HCT116 (cell line): ENCODE measurements around the gene FOXD1.

Source experiments
- ATF3 ChIP-seq: IDR thresholded peaks from 2 replicates; pipeline ENCODE4 v1.6.1; 2012
- CTCF ChIP-seq, 3 experiments: fragments of 200-600 bp in 1 of 3; sonication (generic) in 1 of 3; IDR thresholded peaks in 2 of 3; conservative IDR thresholded peaks in 1 of 3; 2 replicates each; pipeline ENCODE4 v1.5.1; 2012 to 2017; ENCODE audit warnings: low read depth in 2 of 3, low read length in 2 of 3, antibody characterized with exemption in 1 of 3, borderline replicate concordance in 1 of 3, control low read depth in 1 of 3, mild to moderate bottlenecking in 1 of 3, mixed read lengths in 1 of 3, mixed run types in 1 of 3, moderate library complexity in 1 of 3; ENCODE audit not compliant: insufficient read depth in 1 of 3
- EZH2 ChIP-seq: fragments of 200-600 bp; sonication (generic); IDR thresholded peaks from 2 replicates; pipeline ENCODE4 v1.6.1; 2017; ENCODE audit warnings: antibody characterized with exemption, mixed run types
- EZH2phosphoT487 ChIP-seq: fragments of 200-600 bp; IDR thresholded peaks from 2 replicates; pipeline ENCODE4 v1.6.1; 2018; ENCODE audit warnings: antibody characterized with exemption, borderline replicate concordance
- POLR2A ChIP-seq: IDR thresholded peaks from 2 replicates; pipeline ENCODE4 v1.7.0; 2011; ENCODE audit warnings: borderline replicate concordance; ENCODE audit not compliant: insufficient read depth, insufficient read length; ENCODE audit errors: extremely low read depth
- POLR2AphosphoS5 ChIP-seq: IDR thresholded peaks from 2 replicates; pipeline ENCODE4 v1.6.1; 2011; ENCODE audit warnings: mild to moderate bottlenecking, low read depth, low read length, moderate library complexity
- REST ChIP-seq: IDR thresholded peaks from 2 replicates; pipeline ENCODE4 v1.6.1; 2012; ENCODE audit warnings: low read depth
- ZBTB33 ChIP-seq: IDR thresholded peaks from 2 replicates; pipeline ENCODE4 v1.6.1; 2011; ENCODE audit warnings: mild to moderate bottlenecking, low read length, moderate library complexity; ENCODE audit not compliant: insufficient replicate concordance; ENCODE audit errors: extremely low read depth
- ZFX ChIP-seq: fragments of 450-650 bp; IDR thresholded peaks from 2 replicates; pipeline ENCODE4 v1.6.1; 2017
- ZNF274 ChIP-seq: fragments of 200-500 bp; sonication (Bioruptor generic); IDR thresholded peaks from 2 replicates; pipeline ENCODE4 v1.6.1; 2014; ENCODE audit warnings: mild to moderate bottlenecking, low read depth, low read length, inconsistent platforms

- TF ChIP-seq CTCF (IDR thresholded peaks at IDR 0.05 in 2 of 3, conservative IDR thresholded peaks at IDR 0.05 in 1 of 3; ENCODE audit: borderline replicate concordance in 1 of 3, insufficient read depth in 1 of 3, low read depth in 2 of 3, low read length in 2 of 3) (no peak), EZH2 (no peak), POLR2A (no peak), POLR2AphosphoS5 (no peak), REST (no peak), ZNF274 (no peak), ZBTB33 (no peak), EZH2phosphoT487 (no peak), ATF3 (no peak), ZFX (no peak)
Measured at GRCh38 chr5:73436535-73437100, 12.0 kb downstream of the FOXD1 start.
